Dedifferentiated amniotic fluid mesenchymal stem cell (primary cell): ENCODE results near the gene KAZN.

Experiments used
- DNase-seq: peaks from one replicate; pipeline ENCODE4 v3.0.0-alpha.2; 2016; ENCODE audit errors: extremely low spot score

Gene KAZN

GRCh38 chr1:14769486-14770274 lies 171.2 kb downstream of the KAZN start:
- DNase-seq: no peak

- DNase-seq: no peak
Observed at GRCh38 chr1:14773396-14774025, 175.0 kb downstream of the KAZN start.

- DNase-seq: no peak
Observed at GRCh38 chr1:14774225-14774624, 175.7 kb downstream of the KAZN start.

- no peak for DNase-seq
Observed at GRCh38 chr1:14774988-14775387, 176.5 kb downstream of the KAZN start.

GRCh38 chr1:14775434-14775833 lies 176.9 kb downstream of the KAZN start:
- no peak for DNase-seq

GRCh38 chr1:14777516-14778506 lies 179.3 kb downstream of the KAZN start:
- no peak for DNase-seq

- no peak for DNase-seq
Observed at GRCh38 chr1:14778541-14778897, 180.0 kb downstream of the KAZN start.

- no peak for DNase-seq
Observed at GRCh38 chr1:14778898-14779865, 180.7 kb downstream of the KAZN start.

- no peak for DNase-seq
Observed at GRCh38 chr1:14780271-14780670, 181.8 kb downstream of the KAZN start.

GRCh38 chr1:14781811-14782210 lies 183.3 kb downstream of the KAZN start:
- no peak for DNase-seq

- DNase-seq: no peak
Observed at GRCh38 chr1:14782741-14783591, 184.5 kb downstream of the KAZN start.

- DNase-seq: no peak
Observed at GRCh38 chr1:14783592-14783886, 185.1 kb downstream of the KAZN start.

- no peak for DNase-seq
Observed at GRCh38 chr1:14784790-14785773, 186.6 kb downstream of the KAZN start.

GRCh38 chr1:14786109-14786675 lies 187.7 kb downstream of the KAZN start:
- DNase-seq: no peak

GRCh38 chr1:14786681-14787080 lies 188.2 kb downstream of the KAZN start:
- DNase-seq: no peak

- DNase-seq: no peak
Observed at GRCh38 chr1:14787604-14788003, 189.1 kb downstream of the KAZN start.

GRCh38 chr1:14788080-14788479 lies 189.6 kb downstream of the KAZN start:
- no peak for DNase-seq

GRCh38 chr1:14790982-14791381 lies 192.5 kb downstream of the KAZN start:
- DNase-seq: no peak

GRCh38 chr1:14791654-14792053 lies 193.2 kb downstream of the KAZN start:
- DNase-seq: no peak
